IPS DF 19.7 (cell line): Measurements from ENCODE around the gene STRN4.
"Not testable (repeated sequence)": the region's sequence is repeated elsewhere in the genome, so short reads cannot be mapped to it uniquely, and the experiment has no call there.

Experiments
- DNase-seq: peaks from one replicate; pipeline ENCODE4 v3.0.0-alpha.2; 2013; ENCODE audit warnings: low read depth, low spot score

The STRN4 gene, protein sequence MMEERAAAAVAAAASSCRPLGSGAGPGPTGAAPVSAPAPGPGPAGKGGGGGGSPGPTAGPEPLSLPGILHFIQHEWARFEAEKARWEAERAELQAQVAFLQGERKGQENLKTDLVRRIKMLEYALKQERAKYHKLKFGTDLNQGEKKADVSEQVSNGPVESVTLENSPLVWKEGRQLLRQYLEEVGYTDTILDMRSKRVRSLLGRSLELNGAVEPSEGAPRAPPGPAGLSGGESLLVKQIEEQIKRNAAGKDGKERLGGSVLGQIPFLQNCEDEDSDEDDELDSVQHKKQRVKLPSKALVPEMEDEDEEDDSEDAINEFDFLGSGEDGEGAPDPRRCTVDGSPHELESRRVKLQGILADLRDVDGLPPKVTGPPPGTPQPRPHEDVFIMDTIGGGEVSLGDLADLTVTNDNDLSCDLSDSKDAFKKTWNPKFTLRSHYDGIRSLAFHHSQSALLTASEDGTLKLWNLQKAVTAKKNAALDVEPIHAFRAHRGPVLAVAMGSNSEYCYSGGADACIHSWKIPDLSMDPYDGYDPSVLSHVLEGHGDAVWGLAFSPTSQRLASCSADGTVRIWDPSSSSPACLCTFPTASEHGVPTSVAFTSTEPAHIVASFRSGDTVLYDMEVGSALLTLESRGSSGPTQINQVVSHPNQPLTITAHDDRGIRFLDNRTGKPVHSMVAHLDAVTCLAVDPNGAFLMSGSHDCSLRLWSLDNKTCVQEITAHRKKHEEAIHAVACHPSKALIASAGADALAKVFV

DNA sequence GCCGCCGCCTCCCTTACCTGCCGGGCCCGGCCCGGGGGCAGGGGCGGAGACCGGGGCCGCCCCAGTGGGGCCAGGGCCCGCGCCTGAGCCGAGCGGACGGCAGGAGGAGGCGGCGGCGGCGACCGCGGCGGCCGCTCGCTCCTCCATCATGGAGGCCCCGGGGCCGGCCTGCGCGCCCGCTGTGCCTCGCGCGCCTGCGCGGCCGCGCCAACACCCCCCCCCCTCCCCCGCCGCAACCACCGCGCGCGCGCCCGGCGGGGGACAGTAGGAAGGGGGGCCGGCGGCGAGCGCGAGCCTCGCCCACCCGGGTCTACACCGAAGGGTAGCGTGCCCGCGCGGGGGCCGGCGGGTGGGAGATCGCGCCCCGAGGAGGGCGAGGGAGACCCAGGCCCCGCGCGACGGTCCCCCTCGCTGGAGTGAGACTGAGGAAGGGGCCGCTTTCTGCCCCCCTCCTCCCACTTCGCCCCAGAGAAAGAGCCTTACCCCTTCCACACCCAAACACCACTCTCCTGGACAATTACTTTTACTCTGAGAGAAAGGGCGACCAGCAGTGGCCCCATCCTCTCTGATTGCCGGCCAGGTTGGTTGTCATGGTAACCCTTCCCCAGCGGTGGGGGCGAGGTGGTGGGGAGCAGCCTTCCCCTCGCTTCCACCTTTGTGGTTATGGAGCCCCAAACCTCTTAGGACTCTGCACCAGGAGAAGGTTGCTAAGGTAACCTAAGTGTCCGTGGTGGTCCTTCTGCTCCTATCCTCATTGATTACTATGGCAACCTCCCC is at the start of gene STRN4:
STRN4 (minus strand) TSS at position 170 of the 777 bp plus-strand sequence; CDS start at position 150, 20 bp downstream.
- DNase-seq: no peak

DNA sequence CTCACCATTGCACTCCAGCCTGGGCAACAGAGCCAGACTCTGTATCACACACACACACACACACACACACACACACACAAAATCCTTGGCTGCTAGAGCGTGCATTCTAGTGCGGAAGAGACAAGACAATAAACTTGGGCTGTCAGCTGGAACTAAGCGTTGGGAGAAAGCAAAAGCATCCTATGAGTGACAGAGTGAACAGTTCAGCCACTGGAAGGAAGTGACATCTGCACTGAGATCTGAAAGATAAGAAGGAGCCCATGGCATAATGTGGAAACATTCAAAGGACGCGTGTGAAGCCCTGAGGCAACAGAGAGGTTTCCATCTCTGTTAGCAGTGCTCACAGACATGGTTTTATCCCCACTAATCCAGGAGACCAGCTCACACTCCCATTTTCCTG is 45.7 kb upstream of the STRN4 start:
- DNase-seq: no peak

DNA sequence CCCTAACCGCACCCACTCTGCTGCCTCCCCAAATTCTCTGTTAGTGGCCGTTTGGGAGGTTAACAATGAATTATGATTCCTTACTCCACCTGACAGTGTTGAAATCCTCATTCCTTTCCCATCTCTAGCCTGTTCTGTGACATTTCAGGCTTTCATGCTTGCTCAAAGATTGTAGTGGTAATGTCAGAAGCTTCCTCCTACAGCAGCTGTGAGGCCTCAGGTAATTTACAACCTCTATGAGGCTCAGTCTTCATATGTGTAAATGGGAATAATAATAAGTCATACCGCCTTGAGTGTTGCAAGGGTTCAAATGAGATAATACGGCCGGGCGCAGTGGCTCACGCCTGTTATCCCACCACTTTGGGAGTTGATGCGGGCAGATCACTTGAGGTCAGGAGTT is 43.1 kb upstream of the STRN4 start:
- DNase-seq: no peak

DNA sequence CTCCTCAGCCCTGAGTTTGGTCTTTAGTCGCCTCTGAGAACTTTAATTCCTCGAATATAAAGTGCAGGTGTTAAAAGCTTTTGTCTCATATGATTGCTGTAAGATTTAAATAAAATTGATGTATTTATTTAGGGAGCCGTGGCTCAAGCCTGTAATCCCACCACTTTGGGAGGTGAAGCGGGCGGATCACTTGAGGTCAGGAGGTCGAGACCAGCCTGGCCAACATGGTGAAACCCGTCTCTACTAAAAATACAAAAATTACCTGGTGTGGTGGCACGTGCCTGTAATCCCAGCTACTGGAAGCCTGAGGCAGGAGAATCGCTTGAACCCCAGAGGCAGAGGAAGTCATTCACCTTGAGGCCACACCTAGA is 42.7 kb upstream of the STRN4 start:
- DNase-seq: no peak

DNA sequence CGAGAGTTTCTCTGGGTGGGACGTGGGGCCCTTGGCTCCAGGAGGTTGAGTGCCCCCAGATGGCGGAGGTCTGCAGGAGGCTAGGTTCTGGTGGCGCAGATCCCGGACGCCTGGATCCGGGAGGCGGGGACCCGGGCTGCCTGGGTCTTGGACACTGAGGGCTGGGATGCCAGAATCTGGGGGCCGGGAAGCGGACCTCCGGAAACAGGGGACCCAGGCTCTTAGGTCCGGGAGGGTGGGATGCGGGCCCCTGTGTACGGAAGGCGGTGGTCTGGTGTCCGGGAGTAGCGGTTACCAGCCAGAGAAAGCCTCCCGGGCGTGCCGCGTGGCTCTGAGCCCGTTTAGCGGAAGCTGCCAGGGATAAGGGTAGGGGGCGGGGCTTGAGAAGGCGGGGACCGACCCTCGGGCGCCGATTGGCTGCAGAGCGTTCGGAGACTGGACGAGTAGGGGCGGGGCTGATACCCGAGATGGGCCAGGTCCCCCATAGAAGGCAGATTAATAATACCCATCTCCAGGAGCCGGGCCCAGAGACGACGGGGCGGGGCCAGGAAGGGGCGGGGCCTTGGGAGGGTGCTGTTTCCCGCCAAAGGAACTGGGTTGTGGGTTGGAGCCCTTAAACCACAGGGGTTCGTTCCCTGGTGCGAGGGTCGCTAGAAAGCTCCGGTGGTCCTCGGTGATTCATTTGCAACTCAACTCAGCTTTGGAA is 42.2 kb upstream of the STRN4 start, which contains the start of gene SLC1A5:
SLC1A5 (minus strand) TSS at position 333 of the 706 bp plus-strand sequence. CDS start 629 bp downstream, outside the sequence.
- peak; percentile 87 for DNase-seq

DNA sequence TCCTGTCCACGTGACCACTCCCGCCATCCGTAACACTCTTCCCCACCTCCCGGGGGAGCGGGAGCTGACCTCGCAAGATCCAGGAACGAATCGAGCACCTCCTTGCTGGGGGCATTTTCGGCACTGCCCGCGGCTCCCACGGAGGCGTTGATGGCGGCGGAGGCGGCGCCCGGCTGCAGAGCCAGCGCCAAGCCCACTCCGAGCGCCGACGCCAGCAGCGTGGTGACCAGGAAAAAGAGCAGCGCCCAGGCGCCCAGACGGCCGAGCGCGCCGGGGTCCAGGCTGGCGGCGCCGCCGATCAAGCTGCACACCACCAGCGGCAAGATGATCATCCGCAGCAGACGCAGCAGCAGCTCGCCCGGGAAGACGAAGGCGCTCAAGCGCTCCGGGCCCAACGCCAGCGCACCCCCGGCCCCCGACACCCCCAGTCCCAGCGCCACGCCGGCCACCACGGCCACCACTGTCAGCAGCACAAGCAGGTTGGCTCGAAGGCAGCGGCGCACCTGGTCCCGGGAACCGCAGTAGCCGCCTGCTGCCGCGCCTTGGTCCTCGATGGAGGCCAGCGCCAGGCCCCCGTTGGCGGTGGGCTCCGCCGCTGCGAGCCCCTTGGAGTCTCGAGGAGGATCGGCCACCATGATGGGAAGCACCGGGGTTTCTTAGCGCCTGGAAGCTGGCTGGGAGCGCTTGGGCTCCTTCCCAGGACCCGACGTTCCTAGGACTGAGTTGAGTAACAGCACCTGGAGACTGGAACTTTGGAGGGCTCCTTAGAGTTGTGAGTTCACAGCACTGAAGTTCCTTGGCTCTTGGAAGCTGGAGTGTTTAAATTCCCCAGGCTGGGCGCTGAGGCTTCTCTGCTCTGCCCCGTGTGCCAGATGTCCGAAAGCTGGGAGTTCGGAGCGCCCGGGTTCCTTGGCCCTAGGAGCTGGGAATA is 41.3 kb upstream of the STRN4 start:
- no peak for DNase-seq

DNA sequence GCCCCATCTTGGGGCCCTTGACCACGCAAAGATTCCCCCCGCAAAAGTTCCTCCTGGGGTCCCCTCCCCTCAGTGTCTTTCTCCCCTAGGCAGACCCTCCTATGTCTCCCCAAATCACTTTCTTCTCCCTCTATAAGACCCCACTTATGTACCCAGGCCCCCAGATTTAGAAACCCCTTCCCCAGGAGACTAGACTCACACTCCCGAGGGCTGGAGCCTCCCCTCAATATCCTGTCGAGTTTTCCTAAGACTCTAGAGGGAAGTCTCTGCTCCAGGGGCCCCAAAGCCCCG is 40.7 kb upstream of the STRN4 start:
- DNase-seq: no peak

DNA sequence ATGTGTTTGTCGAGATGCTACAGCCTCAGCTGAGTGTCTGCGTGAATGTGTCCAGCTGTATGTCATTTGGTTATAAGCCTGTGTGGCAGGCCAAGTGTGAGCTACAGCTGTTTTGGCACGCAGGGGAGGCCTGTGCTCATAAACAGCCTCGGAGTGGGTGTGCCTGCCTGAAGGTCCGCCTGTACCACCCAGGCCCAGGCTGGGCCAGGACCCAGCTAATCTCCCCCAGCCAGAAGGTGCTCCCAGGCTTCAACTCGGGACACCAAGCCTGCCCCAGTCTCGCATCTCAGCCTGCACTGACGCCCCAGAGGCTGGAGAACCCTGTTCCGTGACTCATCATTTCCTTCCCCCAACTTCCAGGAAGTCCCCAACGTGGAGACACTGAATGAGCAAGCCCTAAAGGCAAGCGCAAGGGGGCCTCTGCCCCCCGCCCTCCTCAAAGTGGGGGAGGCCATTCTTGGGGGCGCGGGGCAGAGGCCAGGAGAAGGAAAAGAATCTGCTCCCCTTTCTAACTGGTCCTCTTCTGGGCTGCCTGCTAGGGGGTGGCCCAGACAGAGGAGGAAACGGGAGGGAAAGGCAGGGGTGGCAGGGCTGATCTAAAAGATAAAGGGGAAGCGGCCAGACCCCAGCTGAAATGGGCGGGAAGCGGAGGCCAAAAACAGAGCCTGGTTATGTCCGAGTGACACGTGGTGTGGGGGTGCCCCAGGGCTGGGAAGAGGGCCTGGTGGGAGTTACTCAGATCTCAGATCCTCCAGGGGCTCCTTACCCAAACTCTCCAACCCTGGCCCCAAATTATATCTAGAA is 40.2 kb upstream of the STRN4 start:
- DNase-seq: no peak

DNA sequence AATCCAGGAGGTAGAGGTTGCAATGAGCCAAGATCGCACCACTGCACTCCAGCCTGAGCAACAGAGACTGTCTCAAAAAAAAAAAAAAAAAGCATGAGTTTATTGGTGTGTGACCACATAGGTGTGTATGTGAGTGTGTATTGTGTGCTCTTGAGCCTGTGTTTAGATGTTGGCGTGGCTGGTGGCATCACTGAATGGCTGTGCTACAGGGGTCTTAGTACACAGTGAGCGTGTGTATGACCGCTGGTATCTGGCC is 39.7 kb upstream of the STRN4 start:
- DNase-seq: no peak

DNA sequence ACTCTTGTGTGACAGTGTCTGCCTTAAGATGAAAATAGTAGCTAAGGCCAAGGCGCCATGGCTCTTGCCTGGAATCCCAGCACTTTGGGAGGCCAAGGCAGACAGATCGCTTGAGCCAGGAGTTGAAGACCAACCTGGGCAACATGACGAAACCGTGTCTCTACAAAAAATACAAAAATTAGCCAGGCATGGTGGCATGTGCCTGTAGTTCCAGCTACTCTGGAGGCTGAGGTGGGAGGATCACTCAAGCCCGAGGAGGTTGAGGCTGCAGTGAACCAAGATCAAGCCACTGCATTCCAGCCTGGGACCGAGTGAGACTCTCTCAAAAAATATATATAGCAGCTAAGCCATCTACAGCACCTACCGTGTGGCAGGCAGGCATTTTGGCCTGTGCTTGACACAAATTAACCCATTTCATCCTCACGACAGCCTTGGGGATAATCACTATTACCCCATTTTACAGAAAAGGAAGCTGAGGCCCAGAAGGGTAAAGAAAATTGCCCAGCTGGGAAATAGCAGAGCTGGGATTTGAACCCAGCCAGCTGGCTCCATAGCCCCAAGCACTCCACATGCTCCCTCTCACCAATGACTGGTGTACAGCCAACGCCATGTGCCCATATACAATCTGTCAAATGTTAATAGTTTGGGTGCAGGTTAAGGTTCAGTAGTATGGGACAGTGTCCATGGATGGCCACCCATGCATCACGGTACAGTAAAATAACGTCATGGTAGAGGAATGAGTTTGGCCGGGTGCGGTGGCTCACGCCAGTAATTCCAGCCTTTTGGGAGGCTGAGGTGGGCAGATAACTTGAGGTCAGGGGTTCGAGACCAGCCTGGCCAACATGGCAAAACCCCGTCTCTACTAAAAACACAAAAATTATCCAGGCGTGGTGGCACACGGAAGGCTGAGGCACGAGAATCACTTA is 39.1 kb upstream of the STRN4 start:
- DNase-seq: no peak

DNA sequence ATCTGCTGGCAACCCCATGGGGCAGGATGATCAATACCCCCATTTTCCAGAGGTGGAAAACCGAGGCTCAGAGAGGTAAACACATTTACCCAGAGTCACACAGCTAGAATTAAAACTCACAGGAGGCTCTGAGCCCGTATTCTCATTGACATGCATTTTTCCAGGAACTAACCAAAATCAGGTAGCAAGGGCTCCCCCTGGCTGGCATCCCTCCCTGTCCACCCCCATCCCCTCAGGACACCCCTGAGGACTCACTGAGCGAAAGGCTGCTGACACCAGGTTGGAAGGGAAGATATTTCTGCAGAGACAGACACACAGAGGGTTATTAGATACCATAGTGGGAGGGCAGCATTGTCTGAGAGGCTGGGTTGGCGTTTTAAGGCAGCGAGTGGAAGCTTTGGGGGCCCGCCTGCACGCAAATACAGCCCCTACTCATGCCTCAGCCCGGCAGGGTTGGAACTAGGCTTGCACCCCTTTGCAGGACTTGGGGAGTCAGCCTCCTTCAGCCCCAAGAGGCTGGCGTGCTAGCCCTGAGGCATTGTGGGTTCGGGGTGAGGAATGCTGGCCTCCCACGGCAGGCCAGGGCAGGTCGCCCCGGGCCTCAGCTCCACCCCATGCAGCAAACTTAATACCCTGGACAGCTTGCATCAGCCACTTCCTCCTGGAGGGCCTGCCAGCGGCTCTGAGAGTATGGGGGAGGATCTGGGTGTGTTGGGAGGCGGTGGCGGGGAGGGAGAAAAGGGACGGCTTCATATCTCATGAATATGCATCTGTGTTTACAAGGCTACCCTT is 38.2 kb upstream of the STRN4 start:
- DNase-seq: no peak

DNA sequence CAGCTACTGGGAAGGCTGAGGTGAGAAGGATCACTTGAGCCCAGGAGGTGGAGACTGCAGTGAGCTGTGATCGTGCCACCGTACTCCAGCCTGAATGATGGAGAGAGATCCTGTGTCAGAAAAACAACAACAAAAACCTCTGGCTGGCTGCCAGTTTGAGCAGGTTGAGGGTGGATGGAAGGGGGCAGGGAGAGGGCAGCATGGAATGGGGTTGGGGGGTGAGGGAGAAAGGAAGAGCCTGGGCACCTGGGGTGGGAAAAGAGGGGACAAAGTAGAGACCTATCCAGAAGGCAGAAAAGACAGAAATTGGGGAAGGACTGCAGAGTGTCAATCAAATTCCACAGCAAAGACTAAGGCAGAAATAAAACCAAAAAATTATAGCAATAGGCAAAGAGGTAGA is 37.4 kb upstream of the STRN4 start:
- DNase-seq: no peak

DNA sequence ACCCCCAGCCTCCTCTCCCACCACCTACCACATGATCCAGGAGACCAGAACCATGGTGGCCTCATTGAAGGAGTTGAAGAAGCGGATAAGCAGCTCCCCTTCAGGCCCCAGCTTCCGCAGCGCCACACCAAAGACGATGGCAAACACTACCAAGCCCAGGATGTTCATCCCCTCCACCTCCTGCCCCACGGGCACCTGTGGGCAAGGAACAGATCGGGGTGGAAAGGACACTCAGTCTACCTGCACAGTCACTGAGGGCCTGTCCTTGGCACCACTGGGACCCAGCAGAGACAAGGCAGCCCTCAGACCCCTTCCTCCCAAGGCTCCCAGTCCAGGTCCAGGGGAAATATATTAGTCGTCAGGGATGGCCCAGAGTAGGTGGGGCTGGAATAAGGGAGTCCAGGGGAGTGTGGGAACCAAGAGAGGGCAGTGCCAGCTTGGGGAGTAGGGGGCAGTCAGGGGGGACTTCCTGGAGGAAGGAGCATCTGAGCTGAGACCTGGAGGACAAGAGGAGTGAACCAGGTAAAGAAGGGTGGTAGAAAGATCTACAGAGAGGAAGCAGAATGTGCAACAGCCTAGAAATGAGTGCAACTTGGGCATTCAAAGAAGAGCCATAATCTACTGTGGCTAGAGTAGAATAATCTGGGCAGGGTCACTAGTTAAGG is 36.2 kb upstream of the STRN4 start:
- DNase-seq: no peak

DNA sequence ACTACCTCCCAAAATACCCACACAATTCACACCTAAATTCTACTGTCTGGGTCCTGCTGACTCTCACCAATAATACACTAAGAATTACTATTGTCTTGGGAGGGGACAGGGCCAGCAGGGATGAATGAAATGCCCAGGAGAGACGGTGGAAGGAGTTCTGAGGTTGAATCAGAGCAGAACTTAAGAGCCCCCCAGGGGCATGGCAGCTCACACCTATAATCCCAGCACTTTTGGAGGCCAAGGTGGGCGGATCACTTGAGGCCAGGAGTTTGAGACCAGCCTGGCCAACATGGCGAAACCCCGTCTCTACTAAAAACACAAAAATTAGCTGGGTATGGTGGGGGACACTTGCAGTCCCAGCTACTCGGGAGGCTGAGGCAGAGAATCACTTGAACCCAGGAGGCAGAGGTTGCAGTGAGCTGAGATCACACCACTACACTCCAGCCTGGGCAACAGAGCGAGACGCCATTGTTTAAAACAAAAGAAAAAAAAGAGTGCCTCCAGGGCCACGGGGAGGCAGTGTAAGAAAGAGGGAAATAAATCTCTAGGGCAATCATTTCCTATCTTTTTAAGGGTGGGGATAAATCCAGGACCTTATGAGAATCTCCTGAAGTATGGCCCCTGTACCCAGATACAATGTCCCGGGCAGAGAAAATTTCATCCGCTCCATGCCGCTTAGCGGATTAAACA is 31.9 kb upstream of the STRN4 start:
- DNase-seq: not testable (repeated sequence)

DNA sequence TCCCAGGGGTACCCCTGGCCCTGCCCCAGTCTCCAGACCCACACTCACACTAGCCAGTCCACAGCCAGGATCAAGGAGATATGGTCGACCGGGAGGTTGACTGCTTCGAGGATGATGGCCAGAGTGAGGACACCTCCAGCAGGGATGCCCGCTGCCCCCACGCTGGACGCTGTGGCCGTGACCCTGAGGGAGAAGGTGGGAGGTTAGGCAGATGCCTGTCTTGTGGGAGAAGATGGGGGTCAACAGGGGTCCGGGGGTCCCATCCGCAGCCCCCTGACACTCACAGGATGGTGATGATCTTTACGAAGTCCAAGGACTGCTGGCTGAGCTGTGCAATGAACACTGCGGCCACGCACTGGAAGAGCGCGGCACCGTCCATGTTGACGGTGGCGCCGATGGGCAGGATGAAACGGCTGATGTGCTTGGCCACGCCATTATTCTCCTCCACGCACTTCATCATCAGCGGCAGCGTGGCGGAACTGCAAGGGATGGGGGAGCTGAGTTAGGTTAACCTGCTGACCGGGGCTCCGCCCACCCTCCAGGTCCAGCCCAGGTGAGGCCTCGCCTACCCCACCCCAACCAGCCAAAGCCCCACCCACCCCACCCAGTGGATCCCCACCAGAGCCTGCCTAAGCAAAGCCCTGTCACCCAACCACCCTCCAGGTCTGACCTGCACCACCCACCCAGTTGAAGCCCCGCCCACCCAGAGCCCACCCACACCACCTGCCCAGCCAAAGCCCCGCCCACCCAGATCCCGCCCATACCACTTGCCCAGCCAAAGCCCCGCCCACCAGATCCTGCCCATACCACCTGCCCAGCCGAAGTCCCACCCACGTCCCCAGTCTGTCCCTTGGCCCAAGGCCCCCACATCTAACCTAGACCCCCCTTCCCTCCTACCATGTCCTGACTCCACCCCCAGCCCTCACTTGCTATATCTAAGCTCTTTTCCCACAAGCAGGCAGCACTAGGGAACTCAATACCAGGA is 31.0 kb upstream of the STRN4 start:
- no peak for DNase-seq
